ENCODE measurements around the gene PRAC2.

PRAC2 gene

GRCh38 chr17:48752399-48753288 is 29.7 kb downstream of the PRAC2 start:
- H3K27ac Mint-ChIP-seq, result no peak overlapping the region
- H3K27me3 Mint-ChIP-seq, result peaks cover 93% of the 10 kb centered on the region
- H3K4me1 Mint-ChIP-seq (ENCODE audit: low read depth), result peaks cover 11% of the 10 kb centered on the region
- H3K36me3 Mint-ChIP-seq (ENCODE audit: low read depth), result no peaks in the 10 kb centered on the region
- H3K4me3 Mint-ChIP-seq, result no peak overlapping the region
- DNase-seq, result no peak
- H3K9me3 Mint-ChIP-seq, result no peaks in the 10 kb centered on the region

DNA sequence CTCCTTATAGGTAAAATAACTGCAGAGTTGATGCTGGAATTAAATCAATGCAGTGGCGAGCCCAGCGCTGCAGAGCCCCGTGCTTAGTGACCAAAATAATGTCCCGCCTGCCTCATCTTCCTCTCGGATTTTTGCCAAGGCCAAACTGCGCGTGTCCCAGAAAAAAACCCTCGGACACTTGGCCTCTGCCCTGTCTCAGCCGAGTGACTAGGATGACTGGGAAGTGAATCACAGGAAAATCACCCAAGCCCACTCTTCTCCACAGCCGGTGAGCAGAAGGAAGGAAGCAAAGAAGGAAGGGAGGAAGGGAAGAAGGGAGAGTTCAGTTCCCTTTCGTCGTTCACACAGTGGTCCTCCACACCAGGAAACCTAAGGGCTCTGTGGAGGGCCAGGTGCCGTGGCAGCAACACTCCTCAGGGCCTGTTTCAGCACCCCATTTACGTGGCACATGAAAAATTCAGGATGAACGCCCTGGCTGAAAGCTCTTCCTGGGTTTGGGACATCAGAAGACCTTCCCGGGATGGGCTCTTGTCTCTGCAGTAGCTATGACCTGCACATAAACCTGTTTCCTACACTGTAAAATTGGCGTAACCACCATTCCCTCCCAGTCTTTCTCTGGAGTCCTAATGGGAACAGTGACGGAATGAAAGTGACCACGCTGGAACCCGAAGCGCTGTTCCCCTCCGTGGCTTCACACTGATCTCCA is 31.0 kb downstream of the PRAC2 start:
- peaks cover 11% of the 10 kb centered on the region for H3K4me1 Mint-ChIP-seq (ENCODE audit: low read depth)
- no peak overlapping the region for H3K27ac Mint-ChIP-seq
- H3K4me3 Mint-ChIP-seq, result no peak overlapping the region
- DNase-seq, result no peak
- peaks cover 94% of the 10 kb centered on the region for H3K27me3 Mint-ChIP-seq
- H3K9me3 Mint-ChIP-seq, result no peaks in the 10 kb centered on the region
- no peaks in the 10 kb centered on the region for H3K36me3 Mint-ChIP-seq (ENCODE audit: low read depth)

- peaks cover 11% of the 10 kb centered on the region for H3K4me1 Mint-ChIP-seq (ENCODE audit: low read depth)
- no peak overlapping the region for H3K27ac Mint-ChIP-seq
- H3K4me3 Mint-ChIP-seq, result no peak overlapping the region
- no peak for DNase-seq
- no peaks in the 10 kb centered on the region for H3K9me3 Mint-ChIP-seq
- H3K27me3 Mint-ChIP-seq, result peaks cover 94% of the 10 kb centered on the region
- H3K36me3 Mint-ChIP-seq (ENCODE audit: low read depth), result no peaks in the 10 kb centered on the region
Measured at GRCh38 chr17:48754500-48755261, 31.7 kb downstream of the PRAC2 start.

DNA sequence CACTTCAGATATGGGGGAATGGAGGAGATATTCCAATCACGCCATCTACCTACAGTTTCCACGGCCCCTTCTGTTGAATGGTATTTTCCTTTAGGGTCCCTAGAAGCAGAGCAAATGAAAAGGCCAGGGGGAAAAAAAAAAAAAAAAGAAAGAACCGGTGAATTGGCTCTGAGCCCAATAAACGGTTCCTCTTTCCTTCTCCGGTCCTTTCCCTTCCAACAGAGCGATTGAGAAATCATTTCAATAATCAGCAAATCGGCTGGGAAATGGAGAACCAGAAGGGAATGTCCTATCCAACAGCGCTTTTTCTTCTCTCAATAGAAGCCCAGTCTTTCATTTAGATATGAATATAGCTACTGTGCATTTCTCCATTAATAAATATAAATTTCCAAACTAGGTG is 32.4 kb downstream of the PRAC2 start:
- no peak overlapping the region for H3K4me3 Mint-ChIP-seq
- DNase-seq, result no peak
- no peaks in the 10 kb centered on the region for H3K36me3 Mint-ChIP-seq (ENCODE audit: low read depth)
- no peaks in the 10 kb centered on the region for H3K9me3 Mint-ChIP-seq
- no peak overlapping the region for H3K27ac Mint-ChIP-seq
- peaks cover 92% of the 10 kb centered on the region for H3K27me3 Mint-ChIP-seq
- H3K4me1 Mint-ChIP-seq (ENCODE audit: low read depth), result peaks cover 11% of the 10 kb centered on the region

DNA sequence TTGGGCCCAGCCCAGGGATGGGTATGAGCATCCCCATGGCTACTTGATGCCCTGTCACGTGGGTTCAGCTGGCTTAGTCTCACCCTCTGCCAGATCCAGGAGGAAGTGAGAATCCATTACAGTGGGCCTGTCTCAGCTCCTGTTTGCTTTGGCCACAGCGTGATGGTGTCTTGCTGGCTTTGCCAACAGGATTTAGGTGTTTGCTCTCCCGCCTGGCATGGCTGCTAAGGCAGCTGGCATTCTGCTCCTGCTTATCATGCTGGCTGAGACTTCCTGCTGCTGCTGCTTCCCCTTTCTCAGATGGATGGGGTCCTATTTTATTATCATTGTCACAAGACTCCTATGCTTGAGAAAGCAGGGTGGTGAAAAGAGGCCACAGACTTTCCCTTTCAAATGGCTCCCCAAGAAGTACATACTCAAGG is 33.9 kb downstream of the PRAC2 start:
- H3K9me3 Mint-ChIP-seq, result no peaks in the 10 kb centered on the region
- no peak overlapping the region for H3K27ac Mint-ChIP-seq
- peaks cover 90% of the 10 kb centered on the region for H3K27me3 Mint-ChIP-seq
- no peak overlapping the region for H3K4me3 Mint-ChIP-seq
- DNase-seq, result no peak
- no peaks in the 10 kb centered on the region for H3K36me3 Mint-ChIP-seq (ENCODE audit: low read depth)
- H3K4me1 Mint-ChIP-seq (ENCODE audit: low read depth), result peaks cover 11% of the 10 kb centered on the region

DNA sequence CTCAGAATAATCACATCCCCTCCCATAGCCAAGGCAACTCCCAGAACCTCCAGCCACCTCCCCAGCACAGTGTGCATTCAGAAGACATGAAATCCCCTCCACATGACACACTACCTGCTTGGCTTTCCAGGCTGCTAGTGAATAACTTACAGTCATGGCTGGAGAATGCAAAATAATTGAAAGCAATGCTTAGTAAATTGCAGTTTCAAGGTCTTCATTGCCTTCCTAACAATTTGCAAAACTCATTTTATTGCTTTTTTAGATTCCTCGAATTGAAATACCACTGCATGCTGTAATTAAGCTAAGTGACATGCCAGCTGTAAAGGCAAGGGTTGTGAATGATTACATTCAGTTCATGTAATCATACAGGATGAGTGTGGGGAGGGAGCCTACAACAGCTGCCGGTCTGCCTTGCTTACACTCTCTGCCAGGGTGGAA is 34.6 kb downstream of the PRAC2 start:
- no peak for DNase-seq
- Mint-ChIP-seq H3K27ac (no peak overlapping the region), H3K9me3 (no peaks in the 10 kb centered on the region), H3K36me3 (ENCODE audit: low read depth) (no peaks in the 10 kb centered on the region), H3K4me3 (no peak overlapping the region), H3K27me3 (peaks cover 90% of the 10 kb centered on the region), H3K4me1 (ENCODE audit: low read depth) (peaks cover 9% of the 10 kb centered on the region)

DNA sequence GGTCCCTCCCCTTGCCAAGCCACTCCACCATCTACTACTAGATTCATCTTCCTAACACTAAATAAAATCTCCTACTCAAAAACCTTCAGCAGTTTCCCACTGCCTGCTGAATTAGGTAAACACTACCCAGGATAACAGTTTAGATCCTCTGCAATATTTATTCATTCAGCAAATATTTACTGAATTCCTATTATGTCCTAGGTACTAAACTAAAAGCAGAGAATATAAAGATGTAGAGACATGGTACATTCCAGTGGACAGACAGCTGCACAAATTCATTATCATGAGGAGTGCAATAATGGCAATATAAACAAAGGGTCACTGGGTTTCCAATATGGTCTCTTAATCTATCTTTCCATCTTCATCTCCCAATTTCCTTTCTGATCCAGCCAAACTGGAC is 36.3 kb downstream of the PRAC2 start:
- Mint-ChIP-seq H3K9me3 (no peaks in the 10 kb centered on the region), H3K4me1 (ENCODE audit: low read depth) (peaks cover 2% of the 10 kb centered on the region), H3K4me3 (no peak overlapping the region), H3K36me3 (ENCODE audit: low read depth) (no peaks in the 10 kb centered on the region), H3K27ac (no peak overlapping the region), H3K27me3 (peaks cover 89% of the 10 kb centered on the region)
- DNase-seq, result no peak

GRCh38 chr17:48760411-48760810 is 37.4 kb downstream of the PRAC2 start:
- Mint-ChIP-seq H3K27ac (no peak overlapping the region), H3K9me3 (no peaks in the 10 kb centered on the region), H3K4me1 (ENCODE audit: low read depth) (no peaks in the 10 kb centered on the region), H3K36me3 (ENCODE audit: low read depth) (no peaks in the 10 kb centered on the region), H3K4me3 (no peak overlapping the region), H3K27me3 (peaks cover 86% of the 10 kb centered on the region)
- DNase-seq, result no peak

GRCh38 chr17:48761114-48761513 is 38.1 kb downstream of the PRAC2 start:
- peaks cover 86% of the 10 kb centered on the region for H3K27me3 Mint-ChIP-seq
- DNase-seq, result no peak
- H3K4me1 Mint-ChIP-seq (ENCODE audit: low read depth), result no peaks in the 10 kb centered on the region

DNA sequence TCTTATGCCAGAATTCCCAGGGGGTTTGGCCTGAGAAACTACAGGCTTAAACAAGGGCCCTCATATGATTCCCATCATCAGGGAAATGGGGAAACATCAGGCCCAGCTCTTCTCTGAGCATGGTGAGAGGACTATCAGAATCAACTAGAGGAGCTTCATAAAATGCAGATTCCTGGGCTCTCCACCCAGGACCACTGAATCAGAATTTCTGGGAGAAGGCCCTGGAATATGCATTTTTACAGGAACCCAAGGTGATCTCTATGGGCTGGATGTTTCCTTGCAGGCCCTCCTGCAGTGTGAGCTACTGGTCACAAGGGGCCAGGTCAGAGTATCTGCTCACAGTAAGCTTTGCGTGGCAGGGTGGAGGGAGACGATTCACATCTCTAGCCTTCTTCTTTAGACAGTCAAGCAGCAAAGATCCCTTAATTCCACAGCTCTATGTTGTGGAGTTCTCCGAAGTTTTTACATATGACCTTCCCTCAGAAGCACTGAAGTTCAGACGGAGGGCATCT is 44.3 kb downstream of the PRAC2 start:
- Mint-ChIP-seq H3K27ac (no peak overlapping the region), H3K4me3 (no peak overlapping the region), H3K9me3 (no peaks in the 10 kb centered on the region), H3K36me3 (ENCODE audit: low read depth) (no peaks in the 10 kb centered on the region), H3K27me3 (peaks cover 71% of the 10 kb centered on the region), H3K4me1 (ENCODE audit: low read depth) (no peaks in the 10 kb centered on the region)
- DNase-seq, result no peak

More at GRCh38 chr17:48761114-48761513, 38.1 kb downstream of the PRAC2 start:
- no peaks in the 10 kb centered on the region for H3K9me3 Mint-ChIP-seq
- H3K4me3 Mint-ChIP-seq, result no peak overlapping the region
- no peaks in the 10 kb centered on the region for H3K36me3 Mint-ChIP-seq (ENCODE audit: low read depth)
- H3K27ac Mint-ChIP-seq, result no peak overlapping the region

- Mint-ChIP-seq H3K27ac (no peak overlapping the region), H3K4me3 (no peak overlapping the region), H3K36me3 (ENCODE audit: low read depth) (no peaks in the 10 kb centered on the region), H3K27me3 (peaks cover 54% of the 10 kb centered on the region), H3K4me1 (ENCODE audit: low read depth) (no peaks in the 10 kb centered on the region), H3K9me3 (no peaks in the 10 kb centered on the region)
- DNase-seq, result no peak
Measured at GRCh38 chr17:48769009-48769675, 46.2 kb downstream of the PRAC2 start.

DNA sequence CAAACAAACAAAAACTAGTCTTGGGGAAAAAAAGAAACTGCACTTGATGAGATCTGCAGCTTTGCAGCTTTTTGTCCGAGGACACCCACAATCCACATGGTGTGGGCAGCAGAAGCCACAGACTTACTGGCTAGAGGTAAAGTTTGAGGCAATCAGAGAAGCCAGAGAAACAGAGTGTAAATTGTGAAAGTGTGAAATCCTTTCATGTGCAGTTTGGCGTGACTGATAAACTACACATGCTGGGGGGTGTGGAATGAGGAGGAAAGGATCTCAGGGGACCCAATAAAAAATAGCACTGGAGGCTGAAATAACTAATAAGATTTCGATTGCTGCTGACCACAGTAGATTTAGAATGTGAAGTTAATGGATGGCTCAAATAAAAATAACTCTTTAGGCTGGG is 48.0 kb downstream of the PRAC2 start:
- peaks cover 44% of the 10 kb centered on the region for H3K27me3 Mint-ChIP-seq
- no peaks in the 10 kb centered on the region for H3K9me3 Mint-ChIP-seq
- H3K27ac Mint-ChIP-seq, result no peak overlapping the region
- H3K4me1 Mint-ChIP-seq (ENCODE audit: low read depth), result no peaks in the 10 kb centered on the region
- DNase-seq, result no peak
- no peaks in the 10 kb centered on the region for H3K36me3 Mint-ChIP-seq (ENCODE audit: low read depth)
- no peak overlapping the region for H3K4me3 Mint-ChIP-seq

DNA sequence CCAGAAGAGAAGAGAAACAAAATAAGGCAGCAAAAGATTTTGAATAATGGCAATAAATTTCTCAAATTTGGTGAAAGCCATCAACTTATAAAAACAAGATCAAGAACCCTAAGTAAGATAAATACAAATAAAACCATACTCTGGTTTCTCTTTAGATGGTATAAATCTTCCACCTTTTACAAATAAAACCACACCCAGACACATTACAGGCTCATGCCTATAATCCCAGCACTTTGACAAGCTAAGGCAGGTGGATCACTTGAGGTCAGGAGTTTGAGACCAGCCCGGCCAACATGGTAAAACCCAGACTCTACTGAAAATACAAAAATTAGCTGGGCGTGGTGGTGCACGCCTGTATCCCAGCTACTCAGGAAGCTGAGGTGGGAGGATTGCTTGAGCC is 50.3 kb downstream of the PRAC2 start:
- no peak for DNase-seq

More for the DNA sequence above, 50.3 kb downstream of the PRAC2 start:
- Mint-ChIP-seq H3K27me3 (peaks cover 34% of the 10 kb centered on the region), H3K36me3 (ENCODE audit: low read depth) (no peaks in the 10 kb centered on the region), H3K9me3 (no peaks in the 10 kb centered on the region), H3K27ac (no peak overlapping the region), H3K4me3 (no peak overlapping the region), H3K4me1 (ENCODE audit: low read depth) (no peaks in the 10 kb centered on the region)
